Neural progenitor cell (in vitro differentiated cells): ENCODE data around the gene PCCB.
"Not testable (repeated sequence)": the region's sequence is repeated elsewhere in the genome, so short reads cannot be mapped to it uniquely, and the experiment has no call there.

Experiments
- CTCF ChIP-seq: fragments of 200-600 bp; sonication (generic); IDR thresholded peaks from 2 replicates; pipeline ENCODE4 v1.5.1; 2017; ENCODE audit warnings: antibody characterized with exemption, mild to moderate bottlenecking
- EZH2 ChIP-seq: fragments of 200-600 bp; sonication (generic); IDR thresholded peaks from 2 replicates; pipeline ENCODE4 v1.6.1; 2017; ENCODE audit warnings: antibody characterized with exemption, mild to moderate bottlenecking, moderate library complexity

DNA sequence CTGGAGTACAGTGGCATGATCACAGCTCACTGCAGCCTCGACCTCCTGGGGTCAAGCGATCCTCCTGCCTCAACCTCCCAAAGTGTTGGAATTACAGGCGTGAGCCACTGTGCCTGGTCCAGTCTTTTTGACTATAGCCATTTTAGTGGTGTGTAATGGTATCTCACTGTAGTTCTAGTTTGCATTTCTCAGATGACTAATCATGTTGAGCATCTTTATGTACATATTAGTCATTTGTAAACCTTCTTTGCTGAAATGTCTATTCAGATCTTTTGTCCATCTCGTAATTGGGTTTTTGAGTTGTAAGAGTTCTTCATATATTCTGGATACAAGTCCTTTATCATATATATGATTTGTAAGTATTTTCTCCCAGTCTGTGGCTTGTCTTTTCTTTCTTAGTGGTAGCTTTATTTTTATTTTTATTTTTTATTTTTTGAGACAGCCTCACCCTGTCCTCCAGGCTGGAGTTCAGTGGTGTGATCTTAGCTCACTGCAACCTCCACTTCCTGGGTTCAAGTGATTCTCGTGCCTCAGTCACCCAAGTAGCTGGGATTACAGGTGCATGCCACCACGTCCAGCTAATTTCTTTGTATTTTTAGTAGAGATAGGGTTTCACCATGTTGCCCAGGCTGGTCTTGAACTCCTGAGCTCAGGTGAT, 16.5 kb downstream of the PCCB start:
- TF ChIP-seq CTCF, EZH2: not testable (repeated sequence)
